Neural progenitor cell (in vitro differentiated cells): ENCODE data around the gene OTUD5. TPM values are rescaled to one million over a fixed set of nuclear protein-coding genes. Genes with fewer than 3 reads are reported as not detected.
"Not testable (repeated sequence)": the region's sequence is repeated elsewhere in the genome, so short reads cannot be mapped to it uniquely, and the experiment has no call there.

Experiments used
- DNase-seq: peaks from one replicate; pipeline ENCODE4 v3.0.0-alpha.2; 2016; ENCODE audit warnings: low spot score
- H2AFZ ChIP-seq: fragments of 200-600 bp; sonication (generic); replicated peaks from 2 replicates; pipeline ENCODE4 v1.6.1; 2016; ENCODE audit warnings: antibody characterized with exemption
- H3F3A ChIP-seq: fragments of 200-600 bp; sonication (generic); 2 replicates; pipeline ENCODE4 v1.6.1; 2016; ENCODE audit warnings: antibody characterized with exemption, low read depth
- H3K27ac ChIP-seq: fragments of 200-600 bp; sonication (generic); 2 replicates; pipeline ENCODE4 v1.5.1; 2016; ENCODE audit warnings: mild to moderate bottlenecking
- H3K27me3 ChIP-seq: fragments of 200-600 bp; sonication (generic); 2 replicates; pipeline ENCODE4 v1.6.1; 2016; ENCODE audit warnings: mild to moderate bottlenecking, moderate library complexity
- H3K36me3 ChIP-seq: fragments of 200-600 bp; sonication (generic); 2 replicates; pipeline ENCODE4 v1.5.1; 2016
- H3K4me1 ChIP-seq: fragments of 200-600 bp; sonication (generic); 2 replicates; pipeline ENCODE4 v1.6.1; 2016; ENCODE audit warnings: mixed run types
- H3K4me2 ChIP-seq: fragments of 200-600 bp; sonication (generic); 2 replicates; pipeline ENCODE4 v1.6.1; 2016
- H3K4me3 ChIP-seq: fragments of 200-600 bp; sonication (generic); 2 replicates; pipeline ENCODE4 v1.5.1; 2016
- H3K79me2 ChIP-seq: fragments of 200-600 bp; sonication (generic); 2 replicates; pipeline ENCODE4 v1.6.1; 2016; ENCODE audit warnings: low read depth
- H3K9ac ChIP-seq: fragments of 200-600 bp; sonication (generic); 2 replicates; pipeline ENCODE4 v1.6.1; 2016
- H3K9me3 ChIP-seq: fragments of 200-600 bp; sonication (generic); 2 replicates; pipeline ENCODE4 v1.5.1; 2016; ENCODE audit warnings: low read depth
- H4K20me1 ChIP-seq: fragments of 200-600 bp; sonication (generic); 2 replicates; pipeline ENCODE4 v1.6.1; 2016; ENCODE audit warnings: low read depth
- H3K27ac Mint-ChIP-seq: 3 replicates; pipeline ENCODE4 v1.8.0; 2021; ENCODE audit warnings: mixed read lengths
- H3K27me3 Mint-ChIP-seq: 2 replicates; pipeline ENCODE4 v1.8.0; 2022; ENCODE audit warnings: low read depth, mild to moderate bottlenecking, inconsistent platforms, moderate library complexity, mixed read lengths; ENCODE audit not compliant: insufficient read depth
- H3K36me3 Mint-ChIP-seq: 3 replicates; pipeline ENCODE4 v1.8.0; 2021; ENCODE audit warnings: mixed read lengths
- H3K4me1 Mint-ChIP-seq: 3 replicates; pipeline ENCODE4 v1.8.0; 2021; ENCODE audit warnings: mixed read lengths
- H3K4me3 Mint-ChIP-seq: 3 replicates; pipeline ENCODE4 v1.8.0; 2021; ENCODE audit warnings: mild to moderate bottlenecking, moderate library complexity, mixed read lengths
- H3K9me3 Mint-ChIP-seq: 3 replicates; pipeline ENCODE4 v1.8.0; 2020; ENCODE audit warnings: mixed read lengths
- EZH2 ChIP-seq: fragments of 200-600 bp; sonication (generic); IDR thresholded peaks from 2 replicates; pipeline ENCODE4 v1.6.1; 2017; ENCODE audit warnings: antibody characterized with exemption, mild to moderate bottlenecking, moderate library complexity
- EZH2phosphoT487 ChIP-seq: fragments of 200-600 bp; sonication (generic); IDR thresholded peaks from 2 replicates; pipeline ENCODE4 v1.6.1; 2017; ENCODE audit warnings: antibody characterized with exemption
- total RNA-seq: library from RNA; depleted of rRNA; stranded (reverse); fragments of >200 nt; gene quantifications from 2 replicates; pipeline ENCODE4 v1.2.3, GENCODE V29; 2015; ENCODE audit warnings: low replicate concordance
- TF ChIP-seq, protein P1 (sequence below): fragments of 200-600 bp; sonication (generic); IDR thresholded peaks from 2 replicates; pipeline ENCODE4 v1.5.1; 2017; ENCODE audit warnings: antibody characterized with exemption, mild to moderate bottlenecking

OTUD5 gene
- total RNA-seq, 1 donor from 2014 or later, result 38.6 TPM

DNA sequence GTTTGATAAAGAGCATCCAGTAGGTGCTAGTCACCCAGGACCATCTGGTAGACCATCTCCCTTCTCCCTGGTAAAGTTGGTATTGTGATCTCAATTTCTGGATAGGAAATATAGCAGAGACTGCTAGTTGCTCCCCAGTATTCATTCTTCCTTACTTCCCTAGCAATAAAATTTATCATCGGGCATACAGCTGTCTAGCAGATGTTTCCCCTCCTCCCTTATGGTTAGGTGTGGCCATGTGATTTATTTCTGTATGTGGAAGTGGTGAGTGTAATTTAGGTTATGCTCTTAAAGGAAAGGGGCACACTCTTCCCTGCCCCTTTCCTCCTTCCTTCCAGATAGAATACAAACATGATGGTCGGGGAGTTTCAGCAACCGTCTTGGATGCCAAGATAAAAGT is 26.5 kb upstream of the OTUD5 start:
- no peaks in the 10 kb centered on the region for H3K79me2 ChIP-seq
- H3F3A ChIP-seq, result no peaks in the 10 kb centered on the region
- H4K20me1 ChIP-seq, result no peaks in the 10 kb centered on the region
- H3K27ac ChIP-seq, result no peak overlapping the region
- H3K4me1 ChIP-seq, result no peaks in the 10 kb centered on the region
- Mint-ChIP-seq H3K4me3 (no peak overlapping the region), H3K27me3 (peaks cover 9% of the 10 kb centered on the region), H3K4me1 (no peaks in the 10 kb centered on the region), H3K36me3 (peaks cover 15% of the 10 kb centered on the region), H3K27ac (no peak overlapping the region), H3K9me3 (peaks cover 9% of the 10 kb centered on the region)
- TF ChIP-seq, protein P1, sequence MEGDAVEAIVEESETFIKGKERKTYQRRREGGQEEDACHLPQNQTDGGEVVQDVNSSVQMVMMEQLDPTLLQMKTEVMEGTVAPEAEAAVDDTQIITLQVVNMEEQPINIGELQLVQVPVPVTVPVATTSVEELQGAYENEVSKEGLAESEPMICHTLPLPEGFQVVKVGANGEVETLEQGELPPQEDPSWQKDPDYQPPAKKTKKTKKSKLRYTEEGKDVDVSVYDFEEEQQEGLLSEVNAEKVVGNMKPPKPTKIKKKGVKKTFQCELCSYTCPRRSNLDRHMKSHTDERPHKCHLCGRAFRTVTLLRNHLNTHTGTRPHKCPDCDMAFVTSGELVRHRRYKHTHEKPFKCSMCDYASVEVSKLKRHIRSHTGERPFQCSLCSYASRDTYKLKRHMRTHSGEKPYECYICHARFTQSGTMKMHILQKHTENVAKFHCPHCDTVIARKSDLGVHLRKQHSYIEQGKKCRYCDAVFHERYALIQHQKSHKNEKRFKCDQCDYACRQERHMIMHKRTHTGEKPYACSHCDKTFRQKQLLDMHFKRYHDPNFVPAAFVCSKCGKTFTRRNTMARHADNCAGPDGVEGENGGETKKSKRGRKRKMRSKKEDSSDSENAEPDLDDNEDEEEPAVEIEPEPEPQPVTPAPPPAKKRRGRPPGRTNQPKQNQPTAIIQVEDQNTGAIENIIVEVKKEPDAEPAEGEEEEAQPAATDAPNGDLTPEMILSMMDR, result no peak
- TF ChIP-seq EZH2, result no peak
- TF ChIP-seq EZH2phosphoT487, result no peak
- H3K4me2 ChIP-seq, result no peak overlapping the region
- no peaks in the 10 kb centered on the region for H3K9me3 ChIP-seq
- no peaks in the 10 kb centered on the region for H3K27me3 ChIP-seq
- no peak for DNase-seq
- H2AFZ ChIP-seq, result no peak overlapping the region
- H3K36me3 ChIP-seq, result no peaks in the 10 kb centered on the region
- no peak overlapping the region for H3K4me3 ChIP-seq
- no peak overlapping the region for H3K9ac ChIP-seq

DNA sequence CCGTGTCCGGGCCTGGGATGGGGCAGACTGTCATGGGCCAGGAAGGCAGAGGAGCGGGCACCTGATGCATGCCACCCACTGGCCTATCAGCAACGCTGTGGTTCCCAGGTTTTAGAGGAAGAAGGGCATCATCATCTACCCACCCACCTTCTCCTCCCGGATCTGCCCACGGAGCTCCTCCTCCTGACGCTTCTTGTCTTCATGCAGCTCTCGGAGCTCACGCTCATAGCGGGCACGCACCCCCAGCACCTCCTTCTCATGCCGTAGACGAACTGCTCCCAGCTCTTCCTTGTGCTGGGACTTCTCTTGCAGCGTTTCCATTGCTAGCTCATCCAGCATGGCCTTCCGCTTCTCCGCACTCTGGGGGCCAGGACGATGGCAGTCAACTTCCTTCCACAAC is 25.7 kb upstream of the OTUD5 start:
- H3K36me3 Mint-ChIP-seq, result peaks cover 17% of the 10 kb centered on the region
- peaks cover 8% of the 10 kb centered on the region for H3K27me3 Mint-ChIP-seq
- Histone ChIP-seq H3K27me3 (no peaks in the 10 kb centered on the region), H3K79me2 (no peaks in the 10 kb centered on the region), H3K27ac (no peak overlapping the region), H4K20me1 (no peaks in the 10 kb centered on the region), H3F3A (no peaks in the 10 kb centered on the region), H3K4me2 (no peak overlapping the region), H3K36me3 (no peaks in the 10 kb centered on the region), H3K4me1 (no peaks in the 10 kb centered on the region), H3K9ac (no peak overlapping the region), H3K4me3 (no peak overlapping the region), H2AFZ (no peak overlapping the region), H3K9me3 (no peaks in the 10 kb centered on the region)
- TF ChIP-seq, protein P1, result no peak
- no peak for TF ChIP-seq EZH2
- TF ChIP-seq EZH2phosphoT487, result no peak
- DNase-seq, result no peak
- H3K4me1 Mint-ChIP-seq, result no peaks in the 10 kb centered on the region
- H3K9me3 Mint-ChIP-seq, result peaks cover 13% of the 10 kb centered on the region
- H3K4me3 Mint-ChIP-seq, result no peak overlapping the region
- H3K27ac Mint-ChIP-seq, result no peak overlapping the region

DNA sequence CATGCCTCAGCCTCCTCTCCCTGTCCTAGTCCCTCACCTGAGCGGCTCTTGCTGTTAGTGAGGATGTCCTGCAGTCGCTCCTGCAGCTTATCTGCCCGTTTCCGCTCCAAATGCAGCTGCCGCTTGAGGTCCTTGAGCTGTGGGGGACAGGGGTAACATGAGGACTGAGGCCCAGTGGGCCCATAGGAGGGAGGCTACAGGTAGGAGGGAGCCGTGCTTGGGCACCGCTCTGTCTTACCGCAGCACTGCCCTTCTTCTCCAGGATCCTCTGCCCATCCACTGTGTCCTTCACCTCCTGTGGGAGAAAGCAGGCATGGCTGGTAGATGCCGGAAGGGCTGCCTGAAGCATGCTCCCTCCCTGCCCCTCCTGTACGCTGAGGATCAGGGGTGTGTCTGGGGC is 23.8 kb upstream of the OTUD5 start:
- H3K9me3 Mint-ChIP-seq, result peaks cover 16% of the 10 kb centered on the region
- no peaks in the 10 kb centered on the region for H3K27me3 ChIP-seq
- H4K20me1 ChIP-seq, result no peaks in the 10 kb centered on the region
- H3K9me3 ChIP-seq, result no peaks in the 10 kb centered on the region
- H3K27ac ChIP-seq, result no peak overlapping the region
- no peak for DNase-seq
- H3K36me3 ChIP-seq, result no peaks in the 10 kb centered on the region
- TF ChIP-seq, protein P1, result no peak
- TF ChIP-seq EZH2 (no peak), EZH2phosphoT487 (no peak)
- no peak overlapping the region for H3K9ac ChIP-seq
- no peaks in the 10 kb centered on the region for H3K79me2 ChIP-seq
- no peak overlapping the region for H2AFZ ChIP-seq
- no peak overlapping the region for H3K27ac Mint-ChIP-seq
- H3K4me3 ChIP-seq, result no peak overlapping the region
- no peaks in the 10 kb centered on the region for H3F3A ChIP-seq
- H3K27me3 Mint-ChIP-seq, result peaks cover 8% of the 10 kb centered on the region
- no peak overlapping the region for H3K4me2 ChIP-seq
- H3K4me1 ChIP-seq, result no peaks in the 10 kb centered on the region
- no peaks in the 10 kb centered on the region for H3K4me1 Mint-ChIP-seq
- no peak overlapping the region for H3K4me3 Mint-ChIP-seq
- peaks cover 17% of the 10 kb centered on the region for H3K36me3 Mint-ChIP-seq

DNA sequence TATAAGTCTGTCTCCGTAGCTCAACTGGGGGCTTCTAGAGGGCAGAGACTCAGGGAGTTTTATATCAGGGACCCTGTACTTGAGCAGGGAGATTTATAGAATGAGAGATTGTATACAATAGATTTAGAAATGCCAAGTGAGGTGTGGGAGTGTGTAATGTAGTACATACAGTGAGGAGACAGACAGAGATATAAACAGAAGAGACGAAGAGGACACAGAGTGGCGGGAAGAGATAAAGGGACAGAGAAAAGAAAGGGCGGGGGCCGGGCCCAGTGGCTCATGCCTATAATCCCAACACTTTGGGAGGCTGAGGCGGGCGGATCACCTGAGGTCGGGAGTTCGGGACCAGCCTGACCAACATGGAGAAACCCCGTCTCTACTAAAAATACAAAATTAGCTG is 22.9 kb upstream of the OTUD5 start:
- not testable (repeated sequence) for H3K9ac ChIP-seq, H3F3A ChIP-seq, H3K9me3 ChIP-seq, H3K4me1 ChIP-seq, H3K36me3 ChIP-seq, H3K79me2 ChIP-seq, H3K4me3 Mint-ChIP-seq, H3K4me1 Mint-ChIP-seq, H3K27me3 ChIP-seq, H2AFZ ChIP-seq, DNase-seq, H3K27ac Mint-ChIP-seq, H3K27ac ChIP-seq, H3K4me2 ChIP-seq, H4K20me1 ChIP-seq, H3K27me3 Mint-ChIP-seq, H3K4me3 ChIP-seq
- Mint-ChIP-seq H3K9me3 (peaks cover 13% of the 10 kb centered on the region), H3K36me3 (peaks cover 14% of the 10 kb centered on the region)
